GM18951 (cell line): ENCODE results near the gene ADGRG2.

Experiments
- POLR2A ChIP-seq: IDR thresholded peaks from 4 replicates; pipeline ENCODE4 v1.6.1; 2011; ENCODE audit warnings: mild to moderate bottlenecking; ENCODE audit not compliant: insufficient read length, insufficient read depth; ENCODE audit errors: extremely low read depth
- in situ Hi-C: fragments of 300-500 bp; cut with MboI; formaldehyde crosslinking; loops from one replicate; pipeline ENCODE4 v1.12.0; 2022; ENCODE audit warnings: low sequenced_read_pairs, mixed read lengths, inconsistent platforms; ENCODE audit not compliant: unreplicated experiment

The ADGRG2 gene

DNA sequence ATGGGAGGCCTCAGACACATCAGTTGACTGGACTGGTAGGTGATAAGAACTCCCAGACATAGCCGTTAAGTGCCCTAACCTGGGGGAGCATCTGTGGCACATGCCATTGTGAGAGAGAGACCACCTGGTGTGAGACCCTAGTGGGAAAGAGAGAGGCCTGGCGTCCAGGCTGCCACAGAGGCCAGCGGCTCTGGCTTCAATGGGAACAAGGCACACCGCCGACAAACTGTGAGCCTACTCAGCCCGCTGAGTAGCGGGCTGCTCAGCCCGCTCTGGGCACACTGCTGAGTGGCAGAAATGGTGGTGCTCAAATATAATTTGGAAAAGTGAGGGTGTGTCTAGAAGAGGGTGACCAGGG, 172.3 kb downstream of the ADGRG2 start:
- in situ Hi-C loops: no loop called here
- no peak for TF ChIP-seq POLR2A

DNA sequence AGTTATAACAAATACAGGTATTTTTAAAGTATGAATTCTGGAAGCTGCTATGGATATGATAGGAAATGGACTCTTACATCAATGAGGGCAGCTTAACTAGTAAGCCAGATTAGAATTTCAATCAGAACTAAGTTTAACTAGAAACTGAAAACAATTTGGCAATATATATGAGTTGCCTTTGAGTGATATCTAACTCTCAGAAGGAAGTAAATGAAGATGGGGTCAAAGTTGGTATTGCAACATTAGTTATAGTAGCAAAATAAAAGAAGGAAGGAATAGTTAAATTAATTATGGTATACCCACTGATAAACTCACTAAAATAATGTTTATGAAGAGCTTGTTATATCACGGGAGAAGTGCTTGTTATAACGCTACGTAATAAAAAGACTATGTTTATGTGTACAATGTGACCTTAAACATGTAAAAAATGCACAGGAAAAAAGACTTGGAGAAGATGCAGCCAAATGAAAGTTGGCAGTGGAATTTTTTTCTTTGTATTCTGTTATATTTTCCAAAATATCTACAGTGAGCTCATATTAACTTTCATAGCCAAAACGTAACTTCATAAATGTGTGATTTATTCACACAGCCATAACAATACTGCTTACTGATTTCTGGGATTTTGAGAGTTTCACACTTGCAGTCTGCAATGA, 172.9 kb downstream of the ADGRG2 start:
- in situ Hi-C loops: no loop called here
- no peak for TF ChIP-seq POLR2A

DNA sequence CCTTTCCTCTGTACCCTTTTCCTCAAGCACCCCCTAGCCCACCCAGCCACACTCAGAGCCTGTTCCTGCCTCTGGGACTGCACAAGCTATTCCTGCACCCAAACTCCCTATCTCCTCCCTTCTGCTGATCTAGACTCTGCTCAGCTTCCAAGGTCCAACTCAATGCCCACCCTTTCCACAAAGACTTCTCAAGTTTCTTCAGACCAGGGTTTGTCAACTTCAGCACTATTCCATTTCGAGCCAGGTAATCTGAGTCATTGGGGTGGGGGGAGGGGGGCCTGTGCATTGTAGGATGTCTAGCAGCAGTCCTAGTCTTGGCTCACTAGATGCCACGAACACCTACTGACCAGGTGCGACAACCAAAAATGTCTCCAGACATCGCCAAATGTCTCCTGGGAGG, 175.7 kb downstream of the ADGRG2 start:
- in situ Hi-C loops: no loop called here
- no peak for TF ChIP-seq POLR2A

DNA sequence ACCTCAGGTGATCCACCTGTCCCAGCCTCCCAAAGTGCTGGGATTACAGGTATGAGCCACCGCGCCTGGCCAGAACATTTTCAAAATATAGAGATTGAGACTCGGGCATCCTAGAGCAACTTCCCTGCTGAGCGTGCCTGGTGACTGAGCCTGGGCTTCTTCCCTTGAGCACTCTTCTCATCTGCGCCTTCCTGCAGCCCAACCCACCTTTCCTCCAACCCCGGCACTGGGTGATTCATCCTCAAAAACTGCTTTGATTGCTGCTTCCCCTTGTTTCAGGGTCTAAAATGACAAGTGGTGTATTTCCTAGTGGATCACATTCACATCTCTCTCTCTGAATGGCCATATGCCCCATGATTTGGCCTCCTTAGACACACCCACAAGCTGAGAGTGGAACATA, 176.1 kb downstream of the ADGRG2 start:
- no peak for TF ChIP-seq POLR2A
- in situ Hi-C loops: no loop called here

DNA sequence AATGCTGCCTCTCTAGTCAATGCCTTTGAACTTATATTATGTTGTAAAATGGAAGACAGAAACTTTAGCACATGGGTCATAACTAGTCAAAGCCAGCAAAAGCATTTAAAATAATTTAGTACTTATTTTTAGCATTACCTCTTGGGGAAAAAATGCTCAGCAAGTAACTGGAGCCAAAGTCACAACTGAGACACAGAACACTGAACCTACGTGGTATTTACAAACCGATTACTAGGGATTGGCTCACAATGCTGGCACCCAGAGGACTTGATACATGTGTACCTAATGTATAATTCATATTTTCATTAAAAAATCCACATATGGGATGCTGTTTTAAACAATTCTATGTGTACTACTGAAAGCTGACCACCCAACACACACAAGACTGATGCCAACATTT, 176.8 kb downstream of the ADGRG2 start:
- TF ChIP-seq POLR2A: no peak
- in situ Hi-C loops: no loop called here

DNA sequence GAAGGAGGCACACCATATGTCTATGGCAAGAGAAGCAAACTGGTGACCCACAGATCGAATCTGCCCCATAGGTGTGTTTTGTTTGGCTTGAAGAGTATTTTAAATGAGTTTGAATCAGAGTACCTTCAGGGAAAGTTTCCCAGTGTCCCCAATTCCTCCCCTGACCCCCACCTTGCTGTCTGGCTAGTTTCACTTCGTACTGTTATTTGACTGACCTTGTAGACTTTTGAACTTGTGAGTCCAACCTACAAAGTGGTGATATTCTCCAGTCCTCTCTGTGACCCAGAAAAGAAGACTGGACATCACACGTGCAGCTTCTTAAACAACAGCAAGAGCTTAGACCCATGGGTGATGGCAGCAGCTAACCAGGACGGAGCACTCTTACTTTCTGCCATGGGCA, 177.8 kb downstream of the ADGRG2 start:
- TF ChIP-seq POLR2A: no peak
- in situ Hi-C loops: no loop called here

DNA sequence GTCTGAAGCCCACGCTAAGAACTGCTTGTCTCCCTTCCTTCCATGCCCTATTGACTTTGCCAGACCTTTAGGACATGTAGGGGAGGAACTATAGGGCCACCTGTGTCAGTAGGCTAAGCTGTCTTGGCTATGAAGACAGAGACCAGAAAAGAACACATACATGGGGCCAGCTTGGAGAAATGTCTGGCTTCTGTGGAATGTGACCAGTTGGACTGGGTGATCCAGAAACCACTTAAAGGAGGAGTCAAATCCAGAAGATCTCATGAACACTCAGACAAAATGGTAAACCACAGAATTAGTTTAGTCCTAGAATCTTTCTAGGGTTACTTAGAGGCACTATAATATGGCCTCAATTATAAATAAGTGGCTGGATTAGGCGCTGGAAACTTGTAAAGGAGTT, 180.4 kb downstream of the ADGRG2 start:
- TF ChIP-seq POLR2A: no peak
- in situ Hi-C loops: no loop called here
